GM21825 (cell line): ENCODE results near the gene COLEC11.
"Not testable (repeated sequence)": the region's sequence is repeated elsewhere in the genome, so short reads cannot be mapped to it uniquely, and the experiment has no call there.

Experiments used
- ATAC-seq: cut with Tn5 transposase; IDR thresholded peaks from one replicate; pipeline ENCODE4 v1.9.1; 2021; ENCODE audit warnings: mild to moderate bottlenecking, moderate library complexity; ENCODE audit not compliant: unreplicated experiment

COLEC11 gene

DNA sequence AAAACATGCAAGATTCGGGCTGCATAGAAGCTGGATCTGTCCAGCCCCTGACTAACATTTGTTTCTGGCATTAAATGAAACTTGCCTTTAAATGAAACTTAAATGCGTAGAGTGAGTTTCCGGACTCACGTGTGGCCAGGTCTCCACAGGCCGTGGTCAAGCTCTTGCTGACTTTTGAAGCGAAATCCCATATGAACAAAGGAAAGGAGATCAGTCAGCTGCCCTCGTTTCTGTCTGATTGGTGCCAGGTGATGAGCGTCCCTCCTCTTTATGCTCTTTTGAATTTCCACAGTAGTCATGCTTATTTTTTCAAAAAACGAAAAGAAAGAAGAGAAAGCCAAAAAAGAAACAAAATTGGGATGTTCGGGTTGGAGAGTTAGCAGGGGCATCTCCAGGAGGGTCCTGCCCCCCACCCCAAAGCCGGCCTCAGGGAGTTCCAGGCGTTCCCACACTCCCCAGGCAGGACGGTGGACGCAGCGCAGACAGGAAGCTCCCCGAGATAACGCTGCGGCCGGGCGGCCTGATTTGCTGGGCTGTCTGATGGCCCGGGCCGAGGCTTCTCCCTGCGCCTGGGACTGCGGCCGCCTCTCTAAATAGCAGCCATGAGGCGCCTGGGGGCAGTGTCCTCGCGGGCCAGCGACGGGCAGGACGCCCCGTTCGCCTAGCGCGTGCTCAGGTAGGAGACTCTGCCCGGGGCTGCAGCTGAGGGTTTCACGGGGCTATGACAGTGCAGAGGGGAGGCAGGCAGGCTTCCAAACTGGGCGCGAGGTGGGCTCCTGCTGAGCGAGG is at the start of gene COLEC11:
COLEC11 (plus strand) TSS at position 620 of the 789 bp plus-strand sequence. CDS start 9,229 bp downstream, outside the sequence.
- no peak for ATAC-seq

DNA sequence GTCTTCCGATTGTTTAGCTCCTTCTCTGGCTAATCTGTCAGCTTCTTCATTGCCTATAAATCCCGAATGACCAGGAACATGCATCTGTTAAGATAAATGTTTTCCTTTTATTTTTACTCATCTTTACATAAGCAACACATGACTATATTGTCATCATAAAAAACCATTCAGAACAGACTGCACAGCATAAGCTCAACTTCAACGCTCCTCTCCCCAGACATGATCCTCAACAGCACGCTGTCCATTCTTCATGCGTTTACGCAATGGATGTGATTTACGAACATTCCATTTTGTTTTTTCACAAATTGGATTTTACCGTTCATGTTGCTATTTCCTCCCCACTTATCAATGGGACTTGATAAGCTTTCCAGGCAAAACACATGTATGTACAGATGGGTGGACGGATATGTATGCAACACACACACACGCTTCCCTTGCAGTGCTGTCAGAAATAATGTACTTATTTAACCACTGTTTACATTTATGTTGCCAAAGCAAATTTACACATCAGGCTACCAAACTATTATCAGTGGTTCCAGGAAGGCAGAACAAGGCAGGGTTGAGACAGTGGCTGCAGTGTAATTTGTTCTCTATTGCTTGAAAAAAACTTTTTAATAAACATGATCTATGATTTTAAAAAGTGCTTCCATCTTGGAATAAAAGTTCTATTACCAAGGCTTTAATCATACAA is 49.0 kb upstream of the COLEC11 start:
- ATAC-seq: no peak

GRCh38 chr2:3547915-3548314 is 47.0 kb upstream of the COLEC11 start:
- ATAC-seq: no peak

GRCh38 chr2:3553946-3554345 is 41.0 kb upstream of the COLEC11 start:
- ATAC-seq: no peak

GRCh38 chr2:3557639-3558204 is 37.2 kb upstream of the COLEC11 start:
- ATAC-seq: peak; percentile 21

- peak; percentile 96 for ATAC-seq
These were observed 36.5 kb upstream of the COLEC11 start, which contains the start of gene RNASEH1 for GRCh38 chr2:3558205-3559014. Gene RNASEH1, minus strand, starts transcription at chr2:3558333. Its CDS starts 73 bp downstream, at chr2:3558260.

DNA sequence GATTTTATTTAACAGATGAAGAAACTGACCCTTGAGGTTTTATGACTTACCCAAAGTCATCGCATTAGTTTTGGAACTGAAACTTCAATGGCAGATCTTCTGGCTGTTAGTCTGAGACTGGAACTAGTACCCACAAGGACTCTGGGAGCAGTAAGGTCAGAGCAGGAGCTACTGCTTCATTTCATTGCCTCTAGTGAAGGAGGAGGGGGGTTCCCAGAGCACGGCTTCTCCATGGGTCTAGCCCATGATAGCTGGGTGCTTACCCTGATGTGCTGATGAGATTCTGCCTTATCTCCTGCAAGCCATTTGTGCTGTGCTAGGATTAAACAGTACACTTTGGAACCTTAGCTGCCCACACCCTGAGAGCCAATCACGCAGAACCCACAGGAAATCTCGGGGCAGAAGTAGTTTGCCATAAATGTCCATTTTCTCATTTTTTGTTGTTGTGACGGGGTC is 31.4 kb upstream of the COLEC11 start:
- ATAC-seq: peak; percentile 68

DNA sequence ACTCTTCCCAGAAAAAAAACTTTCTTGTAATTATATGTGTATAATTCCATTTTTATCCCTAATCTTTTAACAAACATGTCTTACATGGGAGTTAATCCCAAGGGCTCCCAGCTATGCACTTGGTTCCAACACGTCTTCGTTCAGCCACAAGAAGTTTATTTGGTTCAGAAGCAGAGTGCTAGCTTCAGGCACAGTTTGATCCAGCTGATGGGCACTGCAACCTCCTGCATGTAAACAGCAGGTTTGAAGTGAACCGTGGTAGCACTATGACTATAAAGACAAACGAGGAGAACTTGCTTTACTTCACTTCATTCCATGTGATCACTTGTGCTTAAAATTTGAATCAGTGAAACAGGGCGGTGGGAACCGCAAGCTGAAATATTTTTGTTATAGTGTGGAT is 29.8 kb upstream of the COLEC11 start:
- ATAC-seq: no peak

- no peak for ATAC-seq
These were observed 28.1 kb upstream of the COLEC11 start for GRCh38 chr2:3566806-3567205.

GRCh38 chr2:3569656-3570055 is 25.3 kb upstream of the COLEC11 start:
- ATAC-seq: not testable (repeated sequence)

DNA sequence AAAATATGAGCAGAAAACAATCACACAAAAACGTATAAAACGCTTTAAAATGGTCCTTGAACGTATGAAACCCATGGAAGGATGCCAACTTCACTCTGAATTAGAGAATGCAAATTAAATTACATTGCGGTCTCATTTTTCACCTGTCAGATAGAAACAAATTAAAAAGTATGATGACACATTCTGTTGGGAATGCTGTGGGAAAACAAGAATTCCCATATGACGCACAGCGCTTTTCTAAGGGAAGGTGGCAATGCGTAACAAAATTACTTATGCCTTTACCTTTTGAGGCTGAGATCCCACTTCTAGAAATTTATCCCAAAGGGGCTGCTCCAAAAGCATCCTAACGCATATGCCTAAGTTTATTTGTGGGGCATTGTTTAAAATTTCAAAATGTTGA is 23.6 kb upstream of the COLEC11 start:
- ATAC-seq: no peak

GRCh38 chr2:3572620-3573019 is 22.3 kb upstream of the COLEC11 start:
- no peak for ATAC-seq

DNA sequence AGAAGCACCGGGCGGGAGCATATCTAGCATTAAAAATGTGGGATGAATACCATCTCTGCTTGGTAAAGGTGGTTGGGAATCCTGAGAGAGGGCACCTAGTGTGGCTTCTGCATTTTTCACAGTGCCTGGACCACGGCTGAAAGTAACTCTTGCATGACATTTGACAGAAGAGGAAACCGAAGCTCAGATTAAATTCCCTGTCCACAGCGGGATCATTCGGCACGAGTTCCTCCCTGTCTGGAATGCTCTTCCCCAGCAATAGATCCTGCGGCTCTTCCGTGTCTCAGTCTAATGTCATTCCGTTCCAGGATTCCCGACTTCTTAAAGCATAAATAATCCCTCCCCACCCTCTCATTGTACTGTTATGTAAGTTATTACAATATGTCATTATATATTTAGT is 20.8 kb upstream of the COLEC11 start:
- ATAC-seq: no peak

DNA sequence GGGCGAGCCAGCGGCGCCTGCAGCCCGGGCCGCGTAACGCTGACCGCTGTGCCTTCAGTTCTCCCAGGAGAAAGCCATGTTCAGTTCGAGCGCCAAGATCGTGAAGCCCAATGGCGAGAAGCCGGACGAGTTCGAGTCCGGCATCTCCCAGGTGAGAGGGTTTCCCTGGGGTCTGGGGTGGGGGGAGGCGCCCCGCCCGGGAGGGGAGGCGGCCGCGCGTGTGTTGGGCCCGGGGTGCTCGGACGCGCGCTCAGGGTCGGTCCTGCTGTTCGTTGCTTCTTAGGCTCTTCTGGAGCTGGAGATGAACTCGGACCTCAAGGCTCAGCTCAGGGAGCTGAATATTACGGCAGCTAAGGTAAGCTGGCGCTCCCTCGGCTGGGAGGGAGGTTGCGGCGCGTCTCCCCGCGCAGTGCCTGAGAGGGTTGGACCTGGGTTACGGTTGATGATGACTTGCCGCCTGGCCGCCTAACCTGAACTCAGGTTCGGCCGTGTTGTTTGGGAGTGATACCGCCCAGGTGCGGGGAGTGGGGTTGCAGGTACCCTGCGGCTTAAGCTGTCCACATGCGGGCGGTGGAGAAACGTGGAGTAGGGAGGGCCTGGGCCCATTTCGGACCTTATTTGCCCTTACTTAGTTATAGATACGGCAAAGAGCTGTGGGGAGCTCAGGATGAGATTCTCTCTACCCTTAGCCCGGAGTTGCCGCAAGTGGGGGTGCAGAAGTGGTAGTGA is 19.2 kb upstream of the COLEC11 start:
- ATAC-seq: peak; percentile 21

DNA sequence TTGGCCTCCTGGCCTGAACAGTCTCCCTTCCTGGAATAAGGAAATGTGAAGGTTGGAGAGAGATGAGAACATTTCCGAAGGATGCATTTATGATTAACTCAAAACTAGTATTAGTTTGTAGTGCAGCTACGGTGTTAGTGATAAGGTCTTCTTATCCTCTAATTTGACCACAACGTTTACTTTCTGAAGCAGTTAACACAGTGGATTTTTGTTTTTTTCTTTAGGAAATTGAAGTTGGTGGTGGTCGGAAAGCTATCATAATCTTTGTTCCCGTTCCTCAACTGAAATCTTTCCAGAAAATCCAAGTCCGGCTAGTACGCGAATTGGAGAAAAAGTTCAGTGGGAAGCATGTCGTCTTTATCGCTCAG is 18.7 kb upstream of the COLEC11 start:
- ATAC-seq: not testable (repeated sequence)

DNA sequence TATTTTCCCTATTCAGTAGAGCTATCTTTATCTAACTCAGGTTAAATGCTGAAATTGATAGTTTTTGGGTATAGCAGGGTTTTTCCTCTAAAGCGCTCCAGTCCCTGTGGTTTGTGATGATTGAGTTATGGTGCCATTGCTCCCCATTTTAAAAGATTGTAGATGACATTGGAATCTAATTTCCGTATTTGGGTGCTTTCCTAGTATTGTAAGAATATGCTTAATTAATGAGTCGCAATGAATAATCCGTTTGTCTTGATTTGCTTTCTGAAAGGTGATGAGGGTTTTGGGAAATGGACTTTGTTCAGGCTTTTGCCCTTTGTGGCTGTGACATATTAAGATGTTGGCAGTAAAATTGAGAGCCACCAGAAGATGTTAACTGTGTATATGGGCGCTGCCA is 15.9 kb upstream of the COLEC11 start:
- no peak for ATAC-seq

DNA sequence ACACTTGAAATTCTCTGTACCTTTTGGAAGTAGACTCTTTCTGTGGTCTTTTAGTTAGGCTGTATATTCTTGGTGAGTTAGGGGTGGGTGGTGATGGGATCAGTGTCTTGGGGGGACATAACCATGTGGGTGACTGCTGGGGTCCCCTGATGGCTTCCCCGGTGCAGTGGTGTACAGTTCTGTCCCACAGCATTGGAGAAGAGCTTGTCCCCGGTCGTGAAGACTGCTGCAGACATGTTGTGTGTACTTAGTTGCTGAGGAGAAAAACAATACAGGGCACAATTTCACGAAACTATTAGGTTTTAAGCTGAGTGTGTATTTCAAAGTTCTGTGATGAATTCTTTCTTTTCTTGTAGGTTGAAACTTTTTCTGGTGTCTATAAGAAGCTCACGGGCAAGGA is 14.5 kb upstream of the COLEC11 start:
- ATAC-seq: no peak

DNA sequence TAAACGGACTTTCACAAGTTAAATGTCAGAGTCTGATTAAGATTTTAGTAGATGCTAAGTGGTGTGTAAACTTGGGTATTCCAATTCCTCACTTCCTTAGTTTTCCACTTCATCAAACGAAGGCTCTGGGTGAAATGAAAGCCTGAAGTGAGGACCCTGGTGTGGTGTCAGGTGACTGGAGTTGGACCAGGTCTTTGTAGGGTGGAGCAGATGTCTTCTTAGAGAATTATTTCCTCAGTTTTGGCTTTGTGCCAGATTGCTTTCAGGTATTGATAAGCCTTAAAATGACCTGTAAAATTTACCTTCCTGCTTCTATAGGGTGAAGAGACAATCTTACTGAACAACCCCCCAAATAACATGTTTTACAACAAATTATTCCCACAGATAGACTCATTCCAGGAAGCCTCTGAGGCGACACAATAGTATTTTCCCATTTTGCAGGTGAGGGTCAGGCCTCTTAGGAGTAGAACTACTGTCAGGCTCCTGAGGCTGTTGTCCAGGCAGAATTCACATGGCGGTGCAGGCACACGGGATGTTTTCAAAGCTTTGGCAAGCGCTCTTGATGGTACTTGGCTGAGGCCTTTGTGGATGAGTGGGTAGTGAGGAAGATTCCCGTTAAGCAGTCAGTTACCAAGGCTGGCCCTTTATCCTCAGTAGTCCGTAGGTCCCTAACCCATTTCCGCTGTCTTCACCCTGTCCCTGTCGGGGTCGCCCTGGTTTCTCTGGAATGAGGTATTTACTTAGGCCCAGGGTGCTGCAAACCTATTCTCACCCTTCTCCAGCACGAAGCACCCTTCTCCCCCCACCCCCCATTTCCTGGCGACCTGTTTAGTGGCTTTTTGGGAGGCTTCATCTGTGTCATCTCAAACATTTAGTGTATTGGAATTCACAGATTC is 13.3 kb upstream of the COLEC11 start:
- no peak for ATAC-seq

GRCh38 chr2:3584076-3584475 is 10.8 kb upstream of the COLEC11 start:
- no peak for ATAC-seq
